HEK293T (cell line): Measurements from ENCODE around the gene SELENOO.

Experiments used
- BHLHE40 ChIP-seq: fragments of 450-650 bp; IDR thresholded peaks from 2 replicates; pipeline ENCODE4 v1.6.1; 2016; ENCODE audit warnings: mild to moderate bottlenecking, moderate library complexity, borderline replicate concordance
- ELF4 ChIP-seq: fragments of 450-650 bp; IDR thresholded peaks from 2 replicates; pipeline ENCODE4 v1.6.1; 2017; ENCODE audit warnings: antibody characterized with exemption
- FOXA1 ChIP-seq: fragments of 450-650 bp; IDR thresholded peaks from 2 replicates; pipeline ENCODE4 v1.6.1; 2016; ENCODE audit warnings: mild to moderate bottlenecking
- FOXM1 ChIP-seq: fragments of 450-650 bp; IDR thresholded peaks from 2 replicates; pipeline ENCODE4 v1.6.1; 2017; ENCODE audit warnings: mild to moderate bottlenecking, borderline replicate concordance
- HDGF ChIP-seq: fragments of 450-650 bp; IDR thresholded peaks from 2 replicates; pipeline ENCODE4 v1.6.1; 2017; ENCODE audit warnings: antibody characterized with exemption, borderline replicate concordance
- L3MBTL2 ChIP-seq: fragments of 450-650 bp; conservative IDR thresholded peaks from 2 replicates; pipeline ENCODE4 v1.6.1; 2016; ENCODE audit warnings: mild to moderate bottlenecking
- LEF1 ChIP-seq: fragments of 450-650 bp; IDR thresholded peaks from 2 replicates; pipeline ENCODE4 v1.6.1; 2017; ENCODE audit warnings: mild to moderate bottlenecking, borderline replicate concordance
- SP1 ChIP-seq: fragments of 450-650 bp; IDR thresholded peaks from 2 replicates; pipeline ENCODE4 v1.6.1; 2017
- SUZ12 ChIP-seq: fragments of 450-650 bp; IDR thresholded peaks from 2 replicates; pipeline ENCODE4 v1.6.1; 2016; ENCODE audit warnings: mild to moderate bottlenecking
- TARDBP ChIP-seq: fragments of 450-650 bp; IDR thresholded peaks from 2 replicates; pipeline ENCODE4 v1.6.1; 2016
- TF ChIP-seq, protein P1 (sequence below): fragments of 450-650 bp; IDR thresholded peaks from 2 replicates; pipeline ENCODE4 v1.6.1; 2016

DNA sequence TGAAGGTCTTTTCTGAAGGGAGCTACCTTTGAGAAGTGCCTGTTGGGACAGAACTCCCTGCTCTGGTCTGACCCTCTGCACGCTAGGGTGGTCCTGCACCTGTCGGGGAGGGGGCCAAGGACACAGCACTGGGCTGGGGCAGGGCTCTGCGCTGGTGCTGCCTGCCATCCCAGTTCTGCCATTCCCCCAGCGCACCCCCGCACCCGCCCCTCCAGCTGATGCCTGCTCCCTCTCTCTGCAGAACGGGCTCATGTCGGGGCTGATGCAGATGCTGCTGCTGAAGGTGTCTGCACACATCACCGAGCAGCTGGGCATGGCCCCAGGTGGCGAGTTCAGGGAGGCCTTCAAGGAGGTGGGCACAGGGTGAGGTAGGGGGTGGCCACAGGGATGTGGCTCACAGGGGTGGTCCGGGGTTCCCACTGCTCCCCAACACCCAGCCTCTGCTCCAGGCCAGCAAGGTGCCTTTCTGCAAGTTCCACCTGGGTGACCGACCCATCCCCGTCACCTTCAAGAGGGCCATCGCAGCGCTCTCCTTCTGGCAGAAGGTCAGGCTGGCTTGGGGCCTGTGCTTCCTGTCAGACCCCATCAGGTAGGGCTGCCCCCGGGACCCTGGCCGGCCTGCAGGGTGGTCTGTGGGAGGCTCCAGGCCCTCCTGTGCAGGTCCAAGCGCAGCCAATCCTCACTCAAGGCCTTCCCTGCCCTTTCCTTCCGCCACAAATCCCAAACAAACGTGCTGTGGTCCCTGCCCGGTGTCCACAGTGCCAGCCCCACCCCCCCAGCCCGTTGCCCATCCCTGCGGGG lies 3.6 kb upstream of the SELENOO start:
- TF ChIP-seq FOXA1 (no peak), HDGF (no peak), SUZ12 (no peak), BHLHE40 (no peak), FOXM1 (no peak), L3MBTL2 (no peak), TARDBP (no peak), ELF4 (no peak), SP1 (no peak), LEF1 (no peak)
- TF ChIP-seq, protein P1, sequence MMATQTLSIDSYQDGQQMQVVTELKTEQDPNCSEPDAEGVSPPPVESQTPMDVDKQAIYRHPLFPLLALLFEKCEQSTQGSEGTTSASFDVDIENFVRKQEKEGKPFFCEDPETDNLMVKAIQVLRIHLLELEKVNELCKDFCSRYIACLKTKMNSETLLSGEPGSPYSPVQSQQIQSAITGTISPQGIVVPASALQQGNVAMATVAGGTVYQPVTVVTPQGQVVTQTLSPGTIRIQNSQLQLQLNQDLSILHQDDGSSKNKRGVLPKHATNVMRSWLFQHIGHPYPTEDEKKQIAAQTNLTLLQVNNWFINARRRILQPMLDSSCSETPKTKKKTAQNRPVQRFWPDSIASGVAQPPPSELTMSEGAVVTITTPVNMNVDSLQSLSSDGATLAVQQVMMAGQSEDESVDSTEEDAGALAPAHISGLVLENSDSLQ, result no peak
